WTC11 (cell line): ENCODE measurements around the gene SLITRK5. TPM values are rescaled to one million over a fixed set of nuclear protein-coding genes. Genes with fewer than 3 reads are reported as not detected.

Experiments used
- ATAC-seq: fragments of 200-7000 bp; cut with Tn5 transposase; 2 replicates; pipeline ENCODE4 v1.10.0; 2021; ENCODE audit warnings: mild to moderate bottlenecking, moderate library complexity
- CTCF ChIA-PET: fragments of 300-600 bp; sonication (Branson Sonifier 250); formaldehyde crosslinking; loops from one replicate; lab custom pipeline; 2021; ENCODE audit warnings: antibody characterized with exemption; lab: Charles Lee
- POLR2A ChIA-PET: fragments of 350-600 bp; sonication (Branson Sonifier 250); formaldehyde crosslinking; loops from one replicate; lab custom pipeline; 2021; ENCODE audit warnings: antibody characterized with exemption; lab: Charles Lee
- DNase-seq: peaks from one replicate; pipeline ENCODE4 v3.0.0; 2021; ENCODE audit warnings: low spot score
- H3K27ac Mint-ChIP-seq: 2 replicates; pipeline ENCODE4 v1.8.0; 2021; ENCODE audit warnings: mixed read lengths
- H3K27me3 Mint-ChIP-seq: 2 replicates; pipeline ENCODE4 v1.8.0; 2021; ENCODE audit warnings: low read depth, mild to moderate bottlenecking, moderate library complexity, mixed read lengths
- H3K36me3 Mint-ChIP-seq: 2 replicates; pipeline ENCODE4 v1.8.0; 2021; ENCODE audit warnings: mixed read lengths
- H3K4me1 Mint-ChIP-seq: 2 replicates; pipeline ENCODE4 v1.8.0; 2022; ENCODE audit warnings: mixed read lengths
- H3K4me3 Mint-ChIP-seq: 2 replicates; pipeline ENCODE4 v1.8.0; 2021; ENCODE audit warnings: mild to moderate bottlenecking, moderate library complexity, mixed read lengths
- H3K9me3 Mint-ChIP-seq: 2 replicates; pipeline ENCODE4 v1.8.0; 2021; ENCODE audit warnings: mixed read lengths
- EMX1 ChIP-seq: fragments of 250-450 bp; sonication (Bioruptor Pico); IDR thresholded peaks from 2 replicates; pipeline ENCODE4 v1.8.0; 2021; ENCODE audit warnings: mild to moderate bottlenecking
- FOXP1 ChIP-seq: sonication (generic); formaldehyde crosslinking; IDR thresholded peaks from 2 replicates; pipeline ENCODE4 v1.8.0; 2022; ENCODE audit warnings: missing genetic modification reagents, mild to moderate bottlenecking, moderate library complexity, borderline replicate concordance
- IRF2 ChIP-seq: sonication (generic); formaldehyde crosslinking; IDR thresholded peaks from 2 replicates; pipeline ENCODE4 v1.8.0; 2022; ENCODE audit warnings: low read depth, missing genetic modification reagents, borderline replicate concordance
- NFYB ChIP-seq: sonication (generic); formaldehyde crosslinking; conservative IDR thresholded peaks from 2 replicates; pipeline ENCODE4 v1.8.0; 2022; ENCODE audit warnings: low read depth, missing genetic modification reagents
- PRRX2 ChIP-seq: fragments of 250-450 bp; sonication (Bioruptor Pico); IDR thresholded peaks from 2 replicates; pipeline ENCODE4 v1.8.0; 2021; ENCODE audit warnings: mild to moderate bottlenecking
- RELA ChIP-seq: sonication (generic); formaldehyde crosslinking; IDR thresholded peaks from 2 replicates; pipeline ENCODE4 v1.8.1; 2022; ENCODE audit warnings: missing genetic modification reagents, mild to moderate bottlenecking, borderline replicate concordance
- TEAD1 ChIP-seq: sonication (generic); formaldehyde crosslinking; IDR thresholded peaks from 2 replicates; pipeline ENCODE4 v1.8.0; 2022; ENCODE audit warnings: mild to moderate bottlenecking, missing genetic modification reagents
- ZNF219 ChIP-seq: sonication (generic); formaldehyde crosslinking; IDR thresholded peaks from 2 replicates; pipeline ENCODE4 v1.8.0; 2023; ENCODE audit warnings: missing genetic modification reagents, mild to moderate bottlenecking, borderline replicate concordance
- ZNF232 ChIP-seq: sonication (generic); formaldehyde crosslinking; IDR thresholded peaks from 2 replicates; pipeline ENCODE4 v1.8.0; 2022; ENCODE audit warnings: mild to moderate bottlenecking, missing genetic modification reagents
- ZNF423 ChIP-seq: fragments of 250-450 bp; sonication (Bioruptor Pico); IDR thresholded peaks from 2 replicates; pipeline ENCODE4 v2.1.2; 2022; ENCODE audit warnings: mild to moderate bottlenecking, moderate library complexity
- total RNA-seq: library from RNA; stranded (reverse); gene quantifications from 3 replicates; pipeline ENCODE4 v1.2.3, GENCODE V29; 2021
- TF ChIP-seq, protein P1 (sequence below): fragments of 250-450 bp; sonication (Bioruptor Pico); IDR thresholded peaks from 2 replicates; pipeline ENCODE4 v1.9.0; 2021; ENCODE audit warnings: mild to moderate bottlenecking
- TF ChIP-seq, protein P2 (sequence below): sonication (generic); formaldehyde crosslinking; IDR thresholded peaks from 2 replicates; pipeline ENCODE4 v1.8.1; 2023; ENCODE audit warnings: mild to moderate bottlenecking, missing genetic modification reagents
- TF ChIP-seq, protein P3 (sequence below): sonication (generic); formaldehyde crosslinking; IDR thresholded peaks from 2 replicates; pipeline ENCODE4 v1.8.1; 2022; ENCODE audit warnings: missing genetic modification reagents, borderline replicate concordance
- TF ChIP-seq, protein P4 (sequence below): sonication (generic); formaldehyde crosslinking; IDR thresholded peaks from 2 replicates; pipeline ENCODE4 v1.8.1; 2022; ENCODE audit warnings: low read depth, mild to moderate bottlenecking, moderate library complexity, missing genetic modification reagents, borderline replicate concordance
- TF ChIP-seq, protein P5 (sequence below): fragments of 200-600 bp; IDR thresholded peaks from 2 replicates; pipeline ENCODE4 v1.8.0; 2022; ENCODE audit warnings: antibody characterized with exemption
- TF ChIP-seq, protein P6 (sequence below): sonication (generic); formaldehyde crosslinking; IDR thresholded peaks from 2 replicates; pipeline ENCODE4 v1.8.0; 2022; ENCODE audit warnings: mild to moderate bottlenecking, missing genetic modification reagents
- TF ChIP-seq, protein P7 (sequence below): sonication (generic); formaldehyde crosslinking; conservative IDR thresholded peaks from 2 replicates; pipeline ENCODE4 v1.8.1; 2022; ENCODE audit warnings: mild to moderate bottlenecking, missing genetic modification reagents
- TF ChIP-seq, protein P8 (sequence below): sonication (generic); formaldehyde crosslinking; IDR thresholded peaks from 2 replicates; pipeline ENCODE4 v1.8.1; 2023; ENCODE audit warnings: mild to moderate bottlenecking, missing genetic modification reagents, moderate library complexity

The SLITRK5 gene
- total RNA-seq, 1 experiment from 2014 or later: 3.7 TPM

DNA sequence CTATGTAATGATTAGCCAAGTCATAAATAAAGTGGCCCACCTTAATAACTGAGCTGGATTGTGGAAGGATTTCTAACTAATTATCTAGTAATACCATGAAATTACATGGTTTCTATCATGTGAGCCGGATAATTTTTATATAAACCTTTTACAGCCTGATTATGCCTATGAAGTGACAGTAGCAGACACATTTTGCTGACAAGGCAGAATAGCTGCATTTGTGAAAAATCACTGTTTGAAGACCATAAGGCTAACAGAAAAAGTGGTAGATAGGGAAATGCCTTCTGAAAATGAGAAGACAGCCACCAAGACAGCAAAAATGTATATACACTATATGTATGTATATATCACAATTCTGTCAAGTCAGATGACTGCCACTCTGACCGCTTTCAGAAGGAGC is 27.1 kb downstream of the SLITRK5 start (continued):
- TF ChIP-seq, protein P1, sequence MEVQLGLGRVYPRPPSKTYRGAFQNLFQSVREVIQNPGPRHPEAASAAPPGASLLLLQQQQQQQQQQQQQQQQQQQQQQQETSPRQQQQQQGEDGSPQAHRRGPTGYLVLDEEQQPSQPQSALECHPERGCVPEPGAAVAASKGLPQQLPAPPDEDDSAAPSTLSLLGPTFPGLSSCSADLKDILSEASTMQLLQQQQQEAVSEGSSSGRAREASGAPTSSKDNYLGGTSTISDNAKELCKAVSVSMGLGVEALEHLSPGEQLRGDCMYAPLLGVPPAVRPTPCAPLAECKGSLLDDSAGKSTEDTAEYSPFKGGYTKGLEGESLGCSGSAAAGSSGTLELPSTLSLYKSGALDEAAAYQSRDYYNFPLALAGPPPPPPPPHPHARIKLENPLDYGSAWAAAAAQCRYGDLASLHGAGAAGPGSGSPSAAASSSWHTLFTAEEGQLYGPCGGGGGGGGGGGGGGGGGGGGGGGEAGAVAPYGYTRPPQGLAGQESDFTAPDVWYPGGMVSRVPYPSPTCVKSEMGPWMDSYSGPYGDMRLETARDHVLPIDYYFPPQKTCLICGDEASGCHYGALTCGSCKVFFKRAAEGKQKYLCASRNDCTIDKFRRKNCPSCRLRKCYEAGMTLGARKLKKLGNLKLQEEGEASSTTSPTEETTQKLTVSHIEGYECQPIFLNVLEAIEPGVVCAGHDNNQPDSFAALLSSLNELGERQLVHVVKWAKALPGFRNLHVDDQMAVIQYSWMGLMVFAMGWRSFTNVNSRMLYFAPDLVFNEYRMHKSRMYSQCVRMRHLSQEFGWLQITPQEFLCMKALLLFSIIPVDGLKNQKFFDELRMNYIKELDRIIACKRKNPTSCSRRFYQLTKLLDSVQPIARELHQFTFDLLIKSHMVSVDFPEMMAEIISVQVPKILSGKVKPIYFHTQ (CRISPR knock-in tag): no peak
- TF ChIP-seq EMX1 (CRISPR knock-in tag) (no peak), PRRX2 (CRISPR knock-in tag) (no peak)
- TF ChIP-seq, all 79 proteins: peak for 0

DNA sequence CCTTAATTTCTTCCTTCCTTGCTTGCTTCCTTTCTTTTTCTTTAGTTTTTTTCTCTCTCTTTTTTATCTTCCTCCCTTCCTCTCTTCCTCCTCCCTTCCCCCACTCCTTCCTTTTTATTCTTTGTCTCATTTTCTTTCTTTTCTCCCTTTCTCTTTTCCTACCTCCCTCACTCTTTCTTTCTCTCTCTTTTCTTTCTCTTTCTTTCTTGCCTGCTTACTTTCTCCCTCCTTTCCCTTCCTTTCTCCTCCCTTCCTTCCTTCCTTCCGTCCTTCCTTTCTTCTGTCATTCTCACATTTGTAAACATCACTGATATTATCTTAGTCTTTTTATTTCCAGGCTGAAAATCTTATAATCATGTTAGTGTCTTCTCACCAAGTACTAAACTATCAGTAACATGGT is 38.8 kb downstream of the SLITRK5 start:
- H3K4me1 Mint-ChIP-seq: peaks cover 10% of the 10 kb centered on the region
- H3K27me3 Mint-ChIP-seq: no peaks in the 10 kb centered on the region
- no peak overlapping the region for H3K4me3 Mint-ChIP-seq
- no peak for DNase-seq
- TF ChIP-seq, protein P2, sequence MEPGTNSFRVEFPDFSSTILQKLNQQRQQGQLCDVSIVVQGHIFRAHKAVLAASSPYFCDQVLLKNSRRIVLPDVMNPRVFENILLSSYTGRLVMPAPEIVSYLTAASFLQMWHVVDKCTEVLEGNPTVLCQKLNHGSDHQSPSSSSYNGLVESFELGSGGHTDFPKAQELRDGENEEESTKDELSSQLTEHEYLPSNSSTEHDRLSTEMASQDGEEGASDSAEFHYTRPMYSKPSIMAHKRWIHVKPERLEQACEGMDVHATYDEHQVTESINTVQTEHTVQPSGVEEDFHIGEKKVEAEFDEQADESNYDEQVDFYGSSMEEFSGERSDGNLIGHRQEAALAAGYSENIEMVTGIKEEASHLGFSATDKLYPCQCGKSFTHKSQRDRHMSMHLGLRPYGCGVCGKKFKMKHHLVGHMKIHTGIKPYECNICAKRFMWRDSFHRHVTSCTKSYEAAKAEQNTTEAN: no peak
- TF ChIP-seq, protein P3, sequence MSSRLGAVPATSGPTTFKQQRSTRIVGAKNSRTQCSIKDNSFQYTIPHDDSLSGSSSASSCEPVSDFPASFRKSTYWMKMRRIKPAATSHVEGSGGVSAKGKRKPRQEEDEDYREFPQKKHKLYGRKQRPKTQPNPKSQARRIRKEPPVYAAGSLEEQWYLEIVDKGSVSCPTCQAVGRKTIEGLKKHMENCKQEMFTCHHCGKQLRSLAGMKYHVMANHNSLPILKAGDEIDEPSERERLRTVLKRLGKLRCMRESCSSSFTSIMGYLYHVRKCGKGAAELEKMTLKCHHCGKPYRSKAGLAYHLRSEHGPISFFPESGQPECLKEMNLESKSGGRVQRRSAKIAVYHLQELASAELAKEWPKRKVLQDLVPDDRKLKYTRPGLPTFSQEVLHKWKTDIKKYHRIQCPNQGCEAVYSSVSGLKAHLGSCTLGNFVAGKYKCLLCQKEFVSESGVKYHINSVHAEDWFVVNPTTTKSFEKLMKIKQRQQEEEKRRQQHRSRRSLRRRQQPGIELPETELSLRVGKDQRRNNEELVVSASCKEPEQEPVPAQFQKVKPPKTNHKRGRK (CRISPR knock-in tag): 0 out of 2 replicates have a peak, but pooled peaks have one; percentile 59
- CTCF ChIA-PET: no interaction called here
- H3K27ac Mint-ChIP-seq: no peak overlapping the region
- H3K9me3 Mint-ChIP-seq: no peaks in the 10 kb centered on the region
- ATAC-seq: no peak
- POLR2A ChIA-PET: no interaction called here
- no peaks in the 10 kb centered on the region for H3K36me3 Mint-ChIP-seq

DNA sequence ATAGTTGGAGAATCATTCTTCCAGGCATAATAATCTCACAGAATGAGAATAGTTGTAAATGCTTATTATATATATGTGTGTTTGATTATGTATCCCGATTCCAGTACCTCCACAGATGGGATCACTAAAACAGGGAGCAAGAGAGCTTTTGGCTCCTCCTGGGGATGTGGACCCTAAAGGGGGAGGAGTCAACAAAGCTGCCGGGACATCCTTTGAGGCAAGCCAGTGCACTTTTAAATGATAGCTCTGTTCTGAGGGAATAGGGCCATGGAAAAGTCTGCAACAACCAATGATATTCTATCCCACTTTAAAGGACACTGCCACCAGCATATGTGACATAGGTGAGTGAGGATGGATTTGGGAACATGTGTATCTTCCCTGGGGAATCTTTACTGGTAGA is 40.8 kb downstream of the SLITRK5 start:
- Mint-ChIP-seq H3K9me3 (no peaks in the 10 kb centered on the region), H3K27ac (no peak overlapping the region), H3K4me3 (no peak overlapping the region), H3K4me1 (peaks cover 5% of the 10 kb centered on the region), H3K36me3 (no peaks in the 10 kb centered on the region)
- POLR2A ChIA-PET: no interaction called here
- TF ChIP-seq PRRX2 (CRISPR knock-in tag) (no peak), NFYB (CRISPR knock-in tag) (no peak), FOXP1 (CRISPR knock-in tag) (no peak), ZNF232 (CRISPR knock-in tag) (no peak), IRF2 (CRISPR knock-in tag) (no peak), ZNF219 (CRISPR knock-in tag) (no peak), ZNF423 (CRISPR knock-in tag) (no peak), TEAD1 (no peak), RELA (CRISPR knock-in tag) (no peak)
- TF ChIP-seq, protein P4, sequence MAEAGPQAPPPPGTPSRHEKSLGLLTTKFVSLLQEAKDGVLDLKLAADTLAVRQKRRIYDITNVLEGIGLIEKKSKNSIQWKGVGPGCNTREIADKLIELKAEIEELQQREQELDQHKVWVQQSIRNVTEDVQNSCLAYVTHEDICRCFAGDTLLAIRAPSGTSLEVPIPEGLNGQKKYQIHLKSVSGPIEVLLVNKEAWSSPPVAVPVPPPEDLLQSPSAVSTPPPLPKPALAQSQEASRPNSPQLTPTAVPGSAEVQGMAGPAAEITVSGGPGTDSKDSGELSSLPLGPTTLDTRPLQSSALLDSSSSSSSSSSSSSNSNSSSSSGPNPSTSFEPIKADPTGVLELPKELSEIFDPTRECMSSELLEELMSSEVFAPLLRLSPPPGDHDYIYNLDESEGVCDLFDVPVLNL (CRISPR knock-in tag): no peak
- TF ChIP-seq, protein P5, sequence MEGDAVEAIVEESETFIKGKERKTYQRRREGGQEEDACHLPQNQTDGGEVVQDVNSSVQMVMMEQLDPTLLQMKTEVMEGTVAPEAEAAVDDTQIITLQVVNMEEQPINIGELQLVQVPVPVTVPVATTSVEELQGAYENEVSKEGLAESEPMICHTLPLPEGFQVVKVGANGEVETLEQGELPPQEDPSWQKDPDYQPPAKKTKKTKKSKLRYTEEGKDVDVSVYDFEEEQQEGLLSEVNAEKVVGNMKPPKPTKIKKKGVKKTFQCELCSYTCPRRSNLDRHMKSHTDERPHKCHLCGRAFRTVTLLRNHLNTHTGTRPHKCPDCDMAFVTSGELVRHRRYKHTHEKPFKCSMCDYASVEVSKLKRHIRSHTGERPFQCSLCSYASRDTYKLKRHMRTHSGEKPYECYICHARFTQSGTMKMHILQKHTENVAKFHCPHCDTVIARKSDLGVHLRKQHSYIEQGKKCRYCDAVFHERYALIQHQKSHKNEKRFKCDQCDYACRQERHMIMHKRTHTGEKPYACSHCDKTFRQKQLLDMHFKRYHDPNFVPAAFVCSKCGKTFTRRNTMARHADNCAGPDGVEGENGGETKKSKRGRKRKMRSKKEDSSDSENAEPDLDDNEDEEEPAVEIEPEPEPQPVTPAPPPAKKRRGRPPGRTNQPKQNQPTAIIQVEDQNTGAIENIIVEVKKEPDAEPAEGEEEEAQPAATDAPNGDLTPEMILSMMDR: no peak
- TF ChIP-seq, protein P6, sequence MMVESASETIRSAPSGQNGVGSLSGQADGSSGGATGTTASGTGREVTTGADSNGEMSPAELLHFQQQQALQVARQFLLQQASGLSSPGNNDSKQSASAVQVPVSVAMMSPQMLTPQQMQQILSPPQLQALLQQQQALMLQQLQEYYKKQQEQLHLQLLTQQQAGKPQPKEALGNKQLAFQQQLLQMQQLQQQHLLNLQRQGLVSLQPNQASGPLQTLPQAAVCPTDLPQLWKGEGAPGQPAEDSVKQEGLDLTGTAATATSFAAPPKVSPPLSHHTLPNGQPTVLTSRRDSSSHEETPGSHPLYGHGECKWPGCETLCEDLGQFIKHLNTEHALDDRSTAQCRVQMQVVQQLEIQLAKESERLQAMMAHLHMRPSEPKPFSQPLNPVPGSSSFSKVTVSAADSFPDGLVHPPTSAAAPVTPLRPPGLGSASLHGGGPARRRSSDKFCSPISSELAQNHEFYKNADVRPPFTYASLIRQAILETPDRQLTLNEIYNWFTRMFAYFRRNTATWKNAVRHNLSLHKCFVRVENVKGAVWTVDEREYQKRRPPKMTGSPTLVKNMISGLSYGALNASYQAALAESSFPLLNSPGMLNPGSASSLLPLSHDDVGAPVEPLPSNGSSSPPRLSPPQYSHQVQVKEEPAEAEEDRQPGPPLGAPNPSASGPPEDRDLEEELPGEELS (CRISPR knock-in tag): no peak
- TF ChIP-seq, protein P7, sequence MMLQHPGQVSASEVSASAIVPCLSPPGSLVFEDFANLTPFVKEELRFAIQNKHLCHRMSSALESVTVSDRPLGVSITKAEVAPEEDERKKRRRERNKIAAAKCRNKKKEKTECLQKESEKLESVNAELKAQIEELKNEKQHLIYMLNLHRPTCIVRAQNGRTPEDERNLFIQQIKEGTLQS (CRISPR knock-in tag): no peak
- TF ChIP-seq, protein P8, sequence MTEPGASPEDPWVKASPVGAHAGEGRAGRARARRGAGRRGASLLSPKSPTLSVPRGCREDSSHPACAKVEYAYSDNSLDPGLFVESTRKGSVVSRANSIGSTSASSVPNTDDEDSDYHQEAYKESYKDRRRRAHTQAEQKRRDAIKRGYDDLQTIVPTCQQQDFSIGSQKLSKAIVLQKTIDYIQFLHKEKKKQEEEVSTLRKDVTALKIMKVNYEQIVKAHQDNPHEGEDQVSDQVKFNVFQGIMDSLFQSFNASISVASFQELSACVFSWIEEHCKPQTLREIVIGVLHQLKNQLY: no peak
- TF ChIP-seq, protein P1 (CRISPR knock-in tag): no peak
- TF ChIP-seq, all 79 proteins: peak for 0
- DNase-seq (no peak), ATAC-seq (peak; percentile 77)
- no peaks in the 10 kb centered on the region for H3K27me3 Mint-ChIP-seq
- CTCF ChIA-PET: interaction anchor here (0.6 kb wide), 1 partner anchor 98 kb away, joined by 3 read pairs; no protein-coding TSS in a partner anchor
